Caco-2 (cell line): ENCODE measurements around the gene SLC39A5. TPM values are rescaled to one million over a fixed set of nuclear protein-coding genes. Genes with fewer than 3 reads are reported as not detected.

Experiments used
- BruUV-seq: library from RNA; stranded (reverse); fragments of 400-500 nt; replicated peaks from 2 replicates; lab custom pipeline; 2021; lab: Mats Ljungman, UMichigan
- CTCF ChIA-PET: fragments of 300-600 bp; sonication (Branson Sonifier 250); formaldehyde crosslinking; loops from one replicate; lab custom pipeline; 2022; ENCODE audit warnings: antibody characterized with exemption; lab: Charles Lee
- POLR2A ChIA-PET: fragments of 300-600 bp; sonication (Branson Sonifier 250); formaldehyde crosslinking; loops from one replicate; lab custom pipeline; 2022; ENCODE audit warnings: antibody characterized with exemption; lab: Charles Lee
- DNase-seq, 2 experiments: peaks; one replicate each; pipeline versions ENCODE4 v3.0.0 to v3.0.0-alpha.2; 2020 to 2022
- H3K27me3 ChIP-seq: replicated peaks from 2 replicates; pipeline ENCODE4 v1.6.0; 2011; ENCODE audit warnings: low read length; ENCODE audit not compliant: control insufficient read depth, insufficient read depth
- H3K36me3 ChIP-seq: 2 replicates; pipeline ENCODE4 v1.5.1; 2011; ENCODE audit warnings: low read length; ENCODE audit not compliant: control insufficient read depth, insufficient read depth
- H3K4me1 ChIP-seq: fragments of 250-450 bp; sonication (Bioruptor Pico); 2 replicates; pipeline ENCODE4 v1.5.1; 2020; ENCODE audit warnings: mild to moderate bottlenecking
- H3K4me3 ChIP-seq: 2 replicates; pipeline ENCODE4 v1.5.1; 2011; ENCODE audit warnings: low read depth, mild to moderate bottlenecking, control low read depth, low read length
- H3K9me3 ChIP-seq: fragments of 250-450 bp; sonication (Bioruptor Pico); 2 replicates; pipeline ENCODE4 v1.5.1; 2020; ENCODE audit warnings: mild to moderate bottlenecking, moderate library complexity
- H3K27ac Mint-ChIP-seq: one replicate; pipeline ENCODE4 v1.8.0; 2022; ENCODE audit warnings: mixed read lengths; ENCODE audit not compliant: unreplicated experiment
- H3K27me3 Mint-ChIP-seq: one replicate; pipeline ENCODE4 v1.8.0; 2022; ENCODE audit warnings: mixed read lengths; ENCODE audit not compliant: insufficient read depth, unreplicated experiment
- H3K36me3 Mint-ChIP-seq: one replicate; pipeline ENCODE4 v1.8.0; 2022; ENCODE audit warnings: mild to moderate bottlenecking, mixed read lengths; ENCODE audit not compliant: insufficient read depth, unreplicated experiment
- H3K4me1 Mint-ChIP-seq: one replicate; pipeline ENCODE4 v1.8.0; 2022; ENCODE audit warnings: low read depth, mixed read lengths; ENCODE audit not compliant: unreplicated experiment
- H3K4me3 Mint-ChIP-seq: one replicate; pipeline ENCODE4 v1.8.0; 2022; ENCODE audit warnings: mild to moderate bottlenecking, moderate library complexity, mixed read lengths; ENCODE audit not compliant: unreplicated experiment
- H3K9me3 Mint-ChIP-seq: one replicate; pipeline ENCODE4 v1.8.0; 2022; ENCODE audit warnings: mixed read lengths; ENCODE audit not compliant: unreplicated experiment
- intact Hi-C: fragments of 100-400 bp; cut with micrococcal nuclease; formaldehyde crosslinking; loops from one replicate; pipeline ENCODE4 v1.10.0; 2022; ENCODE audit not compliant: unreplicated experiment
- total RNA-seq: library from RNA; stranded (reverse); gene quantifications from 2 replicates; pipeline ENCODE4 v1.2.3, GENCODE V29; 2022
- TF ChIP-seq, protein P1 (sequence below), 2 experiments: fragments of 200-600 bp in 1 of 2; IDR thresholded peaks; 1 replicate in 1 of 2; 2 replicates in 1 of 2; pipeline versions ENCODE4 v1.5.1 to v1.8.0; 2011 to 2022; ENCODE audit warnings: antibody characterized with exemption in 1 of 2, control low read depth in 1 of 2, inconsistent platforms in 1 of 2, low read depth in 1 of 2, low read length in 1 of 2, mild to moderate bottlenecking in 1 of 2, moderate library complexity in 1 of 2; ENCODE audit not compliant: insufficient read depth in 1 of 2, severe bottlenecking in 1 of 2, unreplicated experiment in 1 of 2

Gene SLC39A5
- total RNA-seq, 1 experiment from 2014 or later = 110 TPM

DNA sequence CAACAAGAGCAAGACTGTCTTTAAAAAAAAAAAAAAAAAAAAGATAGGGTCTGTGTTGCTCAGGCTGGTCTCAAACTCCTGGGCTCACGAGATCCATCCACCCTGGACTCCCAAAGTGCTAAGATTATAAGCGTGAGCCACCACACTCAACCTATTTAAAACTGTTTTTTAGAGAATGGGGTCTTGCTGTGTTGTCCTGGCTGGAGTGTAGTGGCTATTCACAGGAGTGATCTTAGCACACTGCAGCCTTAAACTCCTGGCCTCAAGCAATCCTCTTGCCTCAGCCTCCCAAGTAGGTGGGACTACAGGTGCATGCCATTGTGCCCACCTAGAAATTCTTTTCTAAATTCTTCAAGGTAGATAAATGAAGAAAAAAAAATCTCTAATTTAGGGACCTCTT is 44.4 kb downstream of the SLC39A5 start:
- H3K36me3 Mint-ChIP-seq = peaks cover 88% of the 10 kb centered on the region
- H3K9me3 Mint-ChIP-seq = no peaks in the 10 kb centered on the region
- no peak overlapping the region for H3K4me3 ChIP-seq
- no peaks in the 10 kb centered on the region for H3K27me3 ChIP-seq
- H3K4me3 Mint-ChIP-seq = no peak overlapping the region
- H3K27ac Mint-ChIP-seq = no peak overlapping the region
- no peaks in the 10 kb centered on the region; the same call in none of the 2 replicates for H3K36me3 ChIP-seq
- no TSS peak for BruUV-seq
- TF ChIP-seq, protein P1, sequence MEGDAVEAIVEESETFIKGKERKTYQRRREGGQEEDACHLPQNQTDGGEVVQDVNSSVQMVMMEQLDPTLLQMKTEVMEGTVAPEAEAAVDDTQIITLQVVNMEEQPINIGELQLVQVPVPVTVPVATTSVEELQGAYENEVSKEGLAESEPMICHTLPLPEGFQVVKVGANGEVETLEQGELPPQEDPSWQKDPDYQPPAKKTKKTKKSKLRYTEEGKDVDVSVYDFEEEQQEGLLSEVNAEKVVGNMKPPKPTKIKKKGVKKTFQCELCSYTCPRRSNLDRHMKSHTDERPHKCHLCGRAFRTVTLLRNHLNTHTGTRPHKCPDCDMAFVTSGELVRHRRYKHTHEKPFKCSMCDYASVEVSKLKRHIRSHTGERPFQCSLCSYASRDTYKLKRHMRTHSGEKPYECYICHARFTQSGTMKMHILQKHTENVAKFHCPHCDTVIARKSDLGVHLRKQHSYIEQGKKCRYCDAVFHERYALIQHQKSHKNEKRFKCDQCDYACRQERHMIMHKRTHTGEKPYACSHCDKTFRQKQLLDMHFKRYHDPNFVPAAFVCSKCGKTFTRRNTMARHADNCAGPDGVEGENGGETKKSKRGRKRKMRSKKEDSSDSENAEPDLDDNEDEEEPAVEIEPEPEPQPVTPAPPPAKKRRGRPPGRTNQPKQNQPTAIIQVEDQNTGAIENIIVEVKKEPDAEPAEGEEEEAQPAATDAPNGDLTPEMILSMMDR (IDR thresholded peaks at IDR 0.05; ENCODE audit: insufficient read depth in 1 of 2, low read depth in 1 of 2, low read length in 1 of 2, severe bottlenecking in 1 of 2, unreplicated experiment in 1 of 2) = no peak
- POLR2A ChIA-PET = interaction anchor here (0.7 kb wide), 1 partner anchor 17 kb away, joined by 3 read pairs; no protein-coding TSS in a partner anchor
- DNase-seq = no peak
- intact Hi-C loops = loop anchor here (5.0 kb wide), 1 partner anchor 82 kb away; no protein-coding TSS in a partner anchor
- CTCF ChIA-PET = no interaction called here
- H3K27me3 Mint-ChIP-seq = no peaks in the 10 kb centered on the region
- H3K4me1 Mint-ChIP-seq = no peaks in the 10 kb centered on the region
- H3K9me3 ChIP-seq = no peaks in the 10 kb centered on the region
- H3K4me1 ChIP-seq = no peaks in the 10 kb centered on the region

DNA sequence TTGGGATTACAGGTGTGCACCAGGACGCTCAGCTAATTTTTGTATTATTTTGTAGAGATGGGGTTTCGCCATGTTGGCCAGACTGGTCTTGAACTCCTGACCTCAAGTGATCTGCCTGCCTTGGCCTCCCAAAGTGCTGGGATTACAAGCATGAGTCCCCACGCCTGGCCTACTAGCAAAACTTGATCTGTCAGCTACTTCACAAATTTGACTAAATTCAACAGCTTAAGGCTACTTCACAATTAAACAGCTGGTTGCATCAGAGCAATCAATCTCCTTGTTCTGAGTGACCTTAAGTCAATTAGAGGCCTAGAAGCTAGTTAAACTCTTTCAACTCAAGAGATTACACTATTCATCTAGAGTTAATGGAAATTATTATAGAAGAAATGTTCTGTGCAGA is 49.1 kb downstream of the SLC39A5 start:
- Histone ChIP-seq H3K9me3 (no peaks in the 10 kb centered on the region), H3K36me3 (peaks cover 1% of the 10 kb centered on the region), H3K4me1 (no peaks in the 10 kb centered on the region), H3K4me3 (no peak overlapping the region), H3K27me3 (no peaks in the 10 kb centered on the region)
- intact Hi-C loops = no loop called here
- TF ChIP-seq, protein P1 (IDR thresholded peaks at IDR 0.05; ENCODE audit: insufficient read depth in 1 of 2, low read depth in 1 of 2, low read length in 1 of 2, severe bottlenecking in 1 of 2, unreplicated experiment in 1 of 2) = no peak
- H3K36me3 Mint-ChIP-seq = peaks cover 90% of the 10 kb centered on the region
- no peak overlapping the region for H3K27ac Mint-ChIP-seq
- DNase-seq = no peak
- H3K27me3 Mint-ChIP-seq = no peaks in the 10 kb centered on the region
- CTCF ChIA-PET = no interaction called here
- H3K4me1 Mint-ChIP-seq = no peaks in the 10 kb centered on the region
- no peaks in the 10 kb centered on the region for H3K9me3 Mint-ChIP-seq
- H3K4me3 Mint-ChIP-seq = no peak overlapping the region
- POLR2A ChIA-PET = interaction anchor here (0.6 kb wide), 1 partner anchor 151 kb away, joined by 7 read pairs; no protein-coding TSS in a partner anchor
- BruUV-seq = no TSS peak

DNA sequence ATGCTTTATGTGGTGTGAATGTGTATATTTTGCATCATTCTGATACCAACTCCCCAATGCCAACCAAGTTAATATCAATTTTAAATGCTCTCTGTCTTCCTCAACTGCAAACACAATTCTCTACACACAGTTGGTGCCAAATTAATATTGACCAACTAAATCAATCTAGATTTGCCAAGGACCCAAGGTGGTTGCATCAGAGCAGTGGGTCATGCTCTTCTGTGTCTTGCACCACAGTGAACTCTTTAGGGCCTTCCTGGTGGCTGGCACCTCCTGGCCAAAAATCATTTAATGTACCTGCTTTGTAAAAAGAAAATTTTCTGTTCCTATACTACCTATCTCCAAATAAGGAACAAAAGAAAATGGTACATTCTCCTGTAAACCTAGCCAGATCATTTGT is 51.0 kb downstream of the SLC39A5 start:
- no peaks in the 10 kb centered on the region for H3K27me3 ChIP-seq
- BruUV-seq = no TSS peak
- TF ChIP-seq, protein P1 (IDR thresholded peaks at IDR 0.05; ENCODE audit: insufficient read depth in 1 of 2, low read depth in 1 of 2, low read length in 1 of 2, severe bottlenecking in 1 of 2, unreplicated experiment in 1 of 2) = no peak
- no peaks in the 10 kb centered on the region for H3K9me3 ChIP-seq
- intact Hi-C loops = no loop called here
- no peaks in the 10 kb centered on the region for H3K9me3 Mint-ChIP-seq
- no peak overlapping the region for H3K4me3 Mint-ChIP-seq
- H3K36me3 ChIP-seq = peaks cover 1% of the 10 kb centered on the region; the same call in 1 of the 2 replicates
- H3K4me3 ChIP-seq = no peak overlapping the region
- POLR2A ChIA-PET = no interaction called here
- peaks cover 7% of the 10 kb centered on the region for H3K4me1 Mint-ChIP-seq
- H3K27me3 Mint-ChIP-seq = no peaks in the 10 kb centered on the region
- no peak overlapping the region for H3K27ac Mint-ChIP-seq
- peaks cover 89% of the 10 kb centered on the region for H3K36me3 Mint-ChIP-seq
- H3K4me1 ChIP-seq = peaks cover 7% of the 10 kb centered on the region; the same call in 1 of the 2 replicates
- CTCF ChIA-PET = no interaction called here
- no peak for DNase-seq
